Peyer's patch (tissue), 4 donors: Measurements from ENCODE around the gene GTF2F1. TPM values are rescaled to one million over a fixed set of nuclear protein-coding genes. Genes with fewer than 3 reads are reported as not detected.

Experiments
- DNase-seq, 3 donors: peaks; one replicate each; pipeline ENCODE4 v3.0.0-alpha.2; 2017 to 2019
- H3K27ac ChIP-seq, 4 donors: fragments of 200-600 bp; sonication (generic); one replicate each; pipeline ENCODE4 v1.5.1; 2016 to 2019
- H3K27me3 ChIP-seq, 2 donors: fragments of 200-600 bp; sonication (generic); one replicate each; pipeline ENCODE4 v1.5.1; 2019
- H3K36me3 ChIP-seq, 3 donors: fragments of 200-600 bp; sonication (generic); one replicate each; pipeline ENCODE4 v1.5.1; 2016 to 2019
- H3K4me1 ChIP-seq, 4 donors: fragments of 200-600 bp; sonication (generic); one replicate each; pipeline ENCODE4 v1.5.1; 2016 to 2019
- H3K4me3 ChIP-seq, 4 donors: fragments of 200-600 bp; sonication (generic); 1 replicate in 3 of 4; 2 replicates in 1 of 4; pipeline ENCODE4 v1.5.1; 2016 to 2019; ENCODE audit warnings: mild to moderate bottlenecking in 1 of 4
- H3K9me3 ChIP-seq, 4 donors: fragments of 200-600 bp; sonication (generic); one replicate each; pipeline ENCODE4 v1.5.1; 2016 to 2019; ENCODE audit warnings: mild to moderate bottlenecking in 1 of 4
- CTCF ChIP-seq, 6 experiments: fragments of 450-650 bp in 4 of 6; fragments of 200-600 bp in 2 of 6; sonication (generic) in 1 of 6; IDR thresholded peaks; one replicate each; pipeline ENCODE4 v1.5.1; 2017 to 2019; ENCODE audit warnings: antibody characterized with exemption in 6 of 6, mild to moderate bottlenecking in 3 of 6, moderate library complexity in 1 of 6
- POLR2A ChIP-seq, 2 donors: fragments of 450-650 bp; IDR thresholded peaks; one replicate each; pipeline ENCODE4 v1.5.1; 2017; ENCODE audit warnings: antibody characterized with exemption in 2 of 2, mild to moderate bottlenecking in 2 of 2, moderate library complexity in 2 of 2
- total RNA-seq, 4 donors: library from RNA; depleted of rRNA; stranded (reverse); fragments of >200 nt; gene quantifications; one replicate each; pipeline ENCODE4 v1.1.0, GENCODE V29; 2016

Gene GTF2F1
- total RNA-seq, 4 donors from 2014 or later: 36.3 to 97.4 (median 54.0) TPM

- Histone ChIP-seq H3K4me1 (peaks cover 0 to 13% (median 7%) of the 10 kb centered on the region in 4 donors), H3K27me3 (no peaks in the 10 kb centered on the region), H3K27ac (no peak overlapping the region), H3K9me3 (no peaks in the 10 kb centered on the region), H3K36me3 (no peaks in the 10 kb centered on the region), H3K4me3 (no peak overlapping the region)
- no peak for DNase-seq
- TF ChIP-seq POLR2A (IDR thresholded peaks at IDR 0.05) (no peak), CTCF (IDR thresholded peaks at IDR 0.05) (no peak)
Measured at GRCh38 chr19:6396305-6396704, 3.3 kb upstream of the GTF2F1 start.

GRCh38 chr19:6394831-6395230 lies 1.9 kb upstream of the GTF2F1 start:
- H3K9me3 ChIP-seq: no peaks in the 10 kb centered on the region
- H3K27ac ChIP-seq: no peak overlapping the region

GRCh38 chr19:6393983-6394412 lies 1.0 kb upstream of the GTF2F1 start:
- H3K27ac ChIP-seq: peak overlapping the region; percentile 89 to 92 (median 90)
- no peaks in the 10 kb centered on the region for H3K27me3 ChIP-seq
- H3K36me3 ChIP-seq: peaks cover 0 to 18% (median 0%) of the 10 kb centered on the region in 3 donors
- H3K4me1 ChIP-seq: peaks cover 0 to 13% (median 7%) of the 10 kb centered on the region in 4 donors
- peak overlapping the region; percentile 64 to 82 (median 82) for H3K4me3 ChIP-seq
- H3K9me3 ChIP-seq: no peaks in the 10 kb centered on the region
- DNase-seq: peak in 1 of 3 donors; percentile 81
- TF ChIP-seq CTCF (IDR thresholded peaks at IDR 0.05) (no peak), POLR2A (IDR thresholded peaks at IDR 0.05) (no peak)

More at GRCh38 chr19:6394831-6395230, 1.9 kb upstream of the GTF2F1 start:
- Histone ChIP-seq H3K4me3 (no peak overlapping the region), H3K36me3 (peaks cover 0 to 10% (median 0%) of the 10 kb centered on the region in 3 donors), H3K4me1 (peaks cover 0 to 13% (median 7%) of the 10 kb centered on the region in 4 donors), H3K27me3 (no peaks in the 10 kb centered on the region)
- DNase-seq: no peak
- no peak for TF ChIP-seq CTCF (IDR thresholded peaks at IDR 0.05)
- no peak for TF ChIP-seq POLR2A (IDR thresholded peaks at IDR 0.05)

GRCh38 chr19:6392221-6393073 lies 517 bp downstream of the GTF2F1 start:
- Histone ChIP-seq H3K4me1 (peaks cover 0 to 13% (median 7%) of the 10 kb centered on the region in 4 donors), H3K4me3 (peak overlapping the region; percentile 64 to 82 (median 82)), H3K27me3 (no peaks in the 10 kb centered on the region), H3K9me3 (no peaks in the 10 kb centered on the region), H3K27ac (peak overlapping the region; percentile 89 to 92 (median 90)), H3K36me3 (peaks cover 0 to 34% (median 0%) of the 10 kb centered on the region in 3 donors)
- TF ChIP-seq CTCF (IDR thresholded peaks at IDR 0.05): no peak
- TF ChIP-seq POLR2A (IDR thresholded peaks at IDR 0.05): no peak
- DNase-seq: no peak

GRCh38 chr19:6387372-6387771 lies 5.6 kb downstream of the GTF2F1 start:
- TF ChIP-seq CTCF (IDR thresholded peaks at IDR 0.05) (no peak), POLR2A (IDR thresholded peaks at IDR 0.05) (no peak)
- H3K4me1 ChIP-seq: peaks cover 0 to 9% (median 4%) of the 10 kb centered on the region in 4 donors
- no peak overlapping the region for H3K4me3 ChIP-seq
- peaks cover 0 to 84% (median 0%) of the 10 kb centered on the region in 3 donors for H3K36me3 ChIP-seq
- no peaks in the 10 kb centered on the region for H3K9me3 ChIP-seq
- H3K27me3 ChIP-seq: no peaks in the 10 kb centered on the region
- DNase-seq: no peak
- H3K27ac ChIP-seq: no peak overlapping the region
